GM12892 (cell line): ENCODE results near the gene VOPP1.

Experiments
- POLR2A ChIP-seq: IDR thresholded peaks from 2 replicates; pipeline ENCODE4 v1.6.1; 2011; ENCODE audit warnings: low read depth, low read length, control low read depth
- POLR2AphosphoS5 ChIP-seq: IDR thresholded peaks from 2 replicates; pipeline ENCODE4 v1.6.1; 2011; ENCODE audit warnings: low read depth, low read length, control low read depth

DNA sequence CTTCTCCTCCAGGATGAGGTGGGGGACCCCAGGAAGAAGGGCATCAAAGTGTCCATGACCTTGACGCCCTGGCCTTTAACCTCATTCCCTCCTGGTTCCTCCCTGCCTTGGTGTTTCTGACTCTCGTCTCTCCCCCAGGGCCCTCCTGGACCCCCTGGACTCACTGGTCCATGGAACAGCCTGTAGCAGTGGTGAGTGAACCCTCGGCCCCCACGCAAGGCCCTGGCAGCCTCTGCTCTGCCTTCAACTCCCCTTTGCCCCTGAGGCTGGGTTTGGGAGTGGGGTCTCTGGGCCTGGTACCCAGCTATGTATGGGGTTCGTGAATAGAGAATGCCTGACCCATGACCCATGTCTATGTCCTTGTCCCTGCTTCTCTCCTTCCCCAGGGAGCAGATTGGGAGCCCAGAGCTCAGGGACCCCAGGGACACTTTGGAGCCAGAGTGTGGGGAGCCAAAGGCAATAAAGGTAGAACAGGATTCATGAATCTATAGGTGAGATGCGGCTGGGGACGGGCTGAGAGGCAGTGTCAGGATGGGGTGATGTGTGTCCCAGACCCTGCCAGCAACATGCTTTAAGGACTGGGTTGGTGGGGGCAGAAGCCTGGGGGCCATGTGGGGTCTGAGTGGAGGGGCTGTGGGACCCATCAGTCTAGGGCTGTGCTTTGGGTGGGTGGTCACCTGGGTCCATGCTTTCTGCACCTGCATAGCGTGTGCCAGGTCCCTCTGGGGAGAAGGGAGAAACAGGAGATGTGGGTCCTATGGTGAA, 18.4 kb upstream of the VOPP1 start:
- TF ChIP-seq POLR2AphosphoS5 (no peak), POLR2A (no peak)
